K562 (cell line): Measurements from ENCODE around the gene COPE. TPM values are rescaled to one million over a fixed set of nuclear protein-coding genes. Genes with fewer than 3 reads are reported as not detected.

ENCODE experiments used
- ATAC-seq: fragments of 200-7000 bp; cut with Tn5 transposase; 3 replicates; pipeline ENCODE4 v1.9.1; 2020; ENCODE audit warnings: moderate library complexity
- BruUV-seq: library from RNA; stranded (reverse); fragments of 400-500 nt; replicated peaks from 2 replicates; lab custom pipeline; 2021; lab: Mats Ljungman, UMichigan
- CTCF ChIA-PET: fragments of 300-600 bp; formaldehyde crosslinking; extraction: SDS; loops from one replicate; lab custom pipeline; 2021; ENCODE audit warnings: low intra/inter-chr PET ratio; lab: Yijun Ruan, JAX
- POLR2A ChIA-PET: fragments of 300-600, 350-650 bp; sonication (Branson Sonifier 250); formaldehyde crosslinking; extraction: SDS; loops from one replicate; lab custom pipeline; 2021; ENCODE audit warnings: antibody characterized with exemption, inconsistent platforms; lab: Yijun Ruan, JAX
- DNase-seq, 4 experiments: peaks; one replicate each; pipeline versions ENCODE4 v3.0.0 to v3.0.0-alpha.2; 2011 to 2018; ENCODE audit warnings: low spot score in 3 of 4, mixed read lengths in 3 of 4; ENCODE audit errors: extremely low read depth in 1 of 4
- FAIRE-seq: peaks from 2 replicates; lab custom pipeline; 2011; peaks lifted over from hg19 to GRCh38; lab: Jason Lieb, UNC
- H2AFZ ChIP-seq: 2 replicates; pipeline ENCODE4 v1.6.0; 2011; ENCODE audit warnings: low read depth, low read length, control low read depth, inconsistent platforms
- H3K27ac ChIP-seq: fragments of 200-600 bp; 3 replicates; pipeline ENCODE4 v1.8.0; 2011; ENCODE audit warnings: low read depth, mild to moderate bottlenecking, control low read depth, inconsistent platforms, low read length, moderate library complexity, mixed read lengths; ENCODE audit errors: extremely low read depth
- H3K27me3 ChIP-seq, 2 experiments: fragments of 300-600 bp in 1 of 2; 2 replicates in 1 of 2; 3 replicates in 1 of 2; pipeline versions ENCODE4 v1.6.0 to v1.8.0; 2011; ENCODE audit warnings: inconsistent platforms in 2 of 2, low read length in 2 of 2, mild to moderate bottlenecking in 1 of 2, mixed read lengths in 1 of 2, moderate library complexity in 1 of 2; ENCODE audit not compliant: control insufficient read depth in 2 of 2, insufficient read depth in 2 of 2
- H3K36me3 ChIP-seq: fragments of 300-600 bp; 3 replicates; pipeline ENCODE4 v1.8.0; 2011; ENCODE audit warnings: mild to moderate bottlenecking, low read length, inconsistent platforms; ENCODE audit not compliant: control insufficient read depth, insufficient read depth
- H3K4me1 ChIP-seq, 2 experiments: fragments of 200-600 bp in 1 of 2; replicated peaks in 1 of 2; 2 replicates in 1 of 2; 3 replicates in 1 of 2; pipeline versions ENCODE4 v1.5.1 to v1.8.0; 2011; ENCODE audit warnings: inconsistent platforms in 2 of 2, low read length in 2 of 2, mild to moderate bottlenecking in 1 of 2, mixed read lengths in 1 of 2, moderate library complexity in 1 of 2; ENCODE audit not compliant: control insufficient read depth in 2 of 2, insufficient read depth in 2 of 2
- H3K4me2 ChIP-seq: 2 replicates; pipeline ENCODE4 v1.6.1; 2011; ENCODE audit warnings: low read length, control low read depth, inconsistent platforms, mixed read lengths; ENCODE audit not compliant: insufficient read depth
- H3K4me3 ChIP-seq: fragments of 200-600 bp; sonication (generic), shearing (Covaris generic); 2 replicates; pipeline ENCODE4 v1.5.1; 2016; ENCODE audit warnings: control low read depth, inconsistent platforms
- H3K79me2 ChIP-seq: fragments of 200-600 bp; 3 replicates; pipeline ENCODE4 v1.8.0; 2011; ENCODE audit warnings: low read length, inconsistent platforms; ENCODE audit not compliant: control insufficient read depth, insufficient read depth
- H3K9ac ChIP-seq, 2 experiments: 2 replicates each; pipeline versions ENCODE4 v1.6.0 to v1.6.1; 2011; ENCODE audit warnings: low read depth in 2 of 2, low read length in 2 of 2, control low read depth in 1 of 2, inconsistent platforms in 1 of 2, mild to moderate bottlenecking in 1 of 2, mixed read lengths in 1 of 2; ENCODE audit not compliant: insufficient read depth in 1 of 2
- H3K9me1 ChIP-seq: one replicate; pipeline ENCODE4 v1.6.0; 2011; ENCODE audit warnings: inconsistent platforms, mild to moderate bottlenecking, low read length, moderate library complexity; ENCODE audit not compliant: control insufficient read depth, insufficient read depth
- H3K9me3 ChIP-seq: replicated peaks from 2 replicates; pipeline ENCODE4 v1.5.1; 2011; ENCODE audit warnings: low read depth, low read length, inconsistent platforms; ENCODE audit not compliant: control insufficient read depth, insufficient read depth
- H4K20me1 ChIP-seq: replicated peaks from 2 replicates; pipeline ENCODE4 v1.6.1; 2011; ENCODE audit warnings: low read length, inconsistent platforms, mixed read lengths; ENCODE audit not compliant: control insufficient read depth, insufficient read depth
- NBN ChIP-seq: fragments of 450-650 bp; IDR thresholded peaks from 2 replicates; pipeline ENCODE4 v1.6.1; 2016; ENCODE audit warnings: low read depth, mild to moderate bottlenecking
- POLR2G ChIP-seq: fragments of 200-400 bp; formaldehyde crosslinking; IDR thresholded peaks from 2 replicates; pipeline ENCODE4 v1.6.1; 2017; ENCODE audit warnings: low read depth, mild to moderate bottlenecking, antibody characterized with exemption, low read length, moderate library complexity
- WGBS: fragments of 100-300 bp; shearing (Covaris generic); methylation state at CpG from one replicate; pipeline ENCODE4 v1.1.6; 2016; ENCODE audit warnings: low coverage, mixed read lengths; ENCODE audit not compliant: insufficient coverage; ENCODE audit errors: missing lambda C conversion rate; 5-methylcytosine and 5-hydroxymethylcytosine counted together
- in situ Hi-C: fragments of 300-500 bp; cut with MboI; formaldehyde crosslinking; loops from 4 replicates; pipeline ENCODE4 v1.15.0; 2018; ENCODE audit warnings: inconsistent platforms, mixed read lengths
- intact Hi-C: fragments of 100-400 bp; cut with micrococcal nuclease; formaldehyde crosslinking; loops from 2 replicates; pipeline ENCODE4 v1.14.2; 2022
- polyA plus RNA-seq, 8 experiments: library from polyadenylated mRNA; depleted of rRNA in 4 of 8; stranded (reverse) in 5 of 8; unstranded in 3 of 8; fragments of >200 nt; fragmentation: Nextera tagmentation in 2 of 8; fragmentation: Illumina TruSeq in 1 of 8; extraction: Ambion mirVana in 2 of 8; extraction: Trizol in 1 of 8; gene quantifications; 2 replicates each; pipeline versions ENCODE4 v1.2.1 to v1.2.3, GENCODE V29; 2011 to 2014; ENCODE audit warnings: inconsistent platforms in 1 of 8, missing spikeins in 1 of 8
- total RNA-seq, 7 experiments: library from RNA; depleted of rRNA in 6 of 7; stranded (reverse); fragments of >200 nt in 6 of 7; fragmentation: Illumina TruSeq in 2 of 7; extraction: Trizol in 2 of 7; gene quantifications; 2 replicates each; pipeline versions ENCODE4 v1.2.1 to v1.2.3, GENCODE V29; 2011 to 2021; ENCODE audit warnings: low replicate concordance in 1 of 7
- TF ChIP-seq, protein P1 (sequence below): sonication (generic); formaldehyde crosslinking; IDR thresholded peaks from 2 replicates; pipeline ENCODE4 v1.8.1; 2023; ENCODE audit warnings: mild to moderate bottlenecking, missing genetic modification reagents
- TF ChIP-seq, protein P2 (sequence below), 3 experiments: IDR thresholded peaks in 2 of 3; conservative IDR thresholded peaks in 1 of 3; 2 replicates each; pipeline ENCODE4 v1.5.1; 2011 to 2012; ENCODE audit warnings: low read length in 3 of 3, mild to moderate bottlenecking in 3 of 3, control low read depth in 2 of 3, improper control_type of control experiment in 1 of 3, inconsistent platforms in 1 of 3, low read depth in 1 of 3, mixed read lengths in 1 of 3, moderate library complexity in 1 of 3; ENCODE audit not compliant: insufficient read depth in 2 of 3

COPE gene
- total and polyA plus RNA-seq, 9 of the 15 experiments (the other 6 are each of a cell fraction or from before 2014, with no cell fraction given) = 5.8 to 273 (median 147) TPM

DNA sequence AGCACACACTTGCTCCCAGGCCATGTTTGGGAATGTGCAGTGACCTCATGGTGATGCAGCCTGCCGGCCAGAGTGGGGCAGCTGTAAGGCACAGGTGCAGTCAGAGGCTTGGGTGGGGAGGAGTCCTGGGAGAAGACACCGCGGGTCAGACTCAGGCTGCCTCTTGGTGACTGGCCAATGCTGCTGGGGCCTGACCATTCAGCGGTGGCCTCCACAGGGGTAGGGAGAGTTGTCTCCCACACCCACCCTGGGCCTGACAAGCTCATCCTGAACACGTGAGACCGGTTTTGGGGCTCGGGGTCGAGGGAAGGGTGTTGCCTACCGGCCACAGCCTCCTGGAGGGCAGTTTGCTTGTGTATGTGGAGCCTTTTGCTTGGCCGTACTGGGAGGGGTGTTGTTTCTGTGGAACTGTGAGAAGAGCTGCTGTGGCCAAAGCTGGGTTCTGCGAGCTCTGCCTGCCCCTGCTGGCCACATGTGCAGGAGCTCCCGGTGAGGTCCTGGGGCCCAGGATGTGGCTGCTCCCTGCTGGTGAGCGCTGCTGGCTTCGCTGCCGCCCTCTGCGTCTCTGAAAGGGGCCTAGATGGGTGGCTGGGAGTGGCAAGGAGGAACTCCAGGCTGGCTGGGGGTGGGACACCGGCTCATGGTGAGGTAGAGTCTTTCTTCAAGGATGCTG lies 65.3 kb downstream of the COPE start:
- no peak for DNase-seq
- no peak for TF ChIP-seq NBN
- TF ChIP-seq, protein P1, sequence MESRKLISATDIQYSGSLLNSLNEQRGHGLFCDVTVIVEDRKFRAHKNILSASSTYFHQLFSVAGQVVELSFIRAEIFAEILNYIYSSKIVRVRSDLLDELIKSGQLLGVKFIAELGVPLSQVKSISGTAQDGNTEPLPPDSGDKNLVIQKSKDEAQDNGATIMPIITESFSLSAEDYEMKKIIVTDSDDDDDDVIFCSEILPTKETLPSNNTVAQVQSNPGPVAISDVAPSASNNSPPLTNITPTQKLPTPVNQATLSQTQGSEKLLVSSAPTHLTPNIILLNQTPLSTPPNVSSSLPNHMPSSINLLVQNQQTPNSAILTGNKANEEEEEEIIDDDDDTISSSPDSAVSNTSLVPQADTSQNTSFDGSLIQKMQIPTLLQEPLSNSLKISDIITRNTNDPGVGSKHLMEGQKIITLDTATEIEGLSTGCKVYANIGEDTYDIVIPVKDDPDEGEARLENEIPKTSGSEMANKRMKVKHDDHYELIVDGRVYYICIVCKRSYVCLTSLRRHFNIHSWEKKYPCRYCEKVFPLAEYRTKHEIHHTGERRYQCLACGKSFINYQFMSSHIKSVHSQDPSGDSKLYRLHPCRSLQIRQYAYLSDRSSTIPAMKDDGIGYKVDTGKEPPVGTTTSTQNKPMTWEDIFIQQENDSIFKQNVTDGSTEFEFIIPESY = 0 out of 2 replicates have a peak, but pooled peaks have one; percentile 38
- TF ChIP-seq, protein P2, sequence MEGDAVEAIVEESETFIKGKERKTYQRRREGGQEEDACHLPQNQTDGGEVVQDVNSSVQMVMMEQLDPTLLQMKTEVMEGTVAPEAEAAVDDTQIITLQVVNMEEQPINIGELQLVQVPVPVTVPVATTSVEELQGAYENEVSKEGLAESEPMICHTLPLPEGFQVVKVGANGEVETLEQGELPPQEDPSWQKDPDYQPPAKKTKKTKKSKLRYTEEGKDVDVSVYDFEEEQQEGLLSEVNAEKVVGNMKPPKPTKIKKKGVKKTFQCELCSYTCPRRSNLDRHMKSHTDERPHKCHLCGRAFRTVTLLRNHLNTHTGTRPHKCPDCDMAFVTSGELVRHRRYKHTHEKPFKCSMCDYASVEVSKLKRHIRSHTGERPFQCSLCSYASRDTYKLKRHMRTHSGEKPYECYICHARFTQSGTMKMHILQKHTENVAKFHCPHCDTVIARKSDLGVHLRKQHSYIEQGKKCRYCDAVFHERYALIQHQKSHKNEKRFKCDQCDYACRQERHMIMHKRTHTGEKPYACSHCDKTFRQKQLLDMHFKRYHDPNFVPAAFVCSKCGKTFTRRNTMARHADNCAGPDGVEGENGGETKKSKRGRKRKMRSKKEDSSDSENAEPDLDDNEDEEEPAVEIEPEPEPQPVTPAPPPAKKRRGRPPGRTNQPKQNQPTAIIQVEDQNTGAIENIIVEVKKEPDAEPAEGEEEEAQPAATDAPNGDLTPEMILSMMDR (IDR thresholded peaks at IDR 0.05 in 2 of 3, conservative IDR thresholded peaks at IDR 0.05 in 1 of 3; ENCODE audit: insufficient read depth in 2 of 3, low read depth in 1 of 3, low read length in 3 of 3) = peak; percentile 19 to 76 (median 28); a peak in 4 of 6 replicates
- TF ChIP-seq POLR2G = peak; percentile 49
- TF ChIP-seq, all 486 proteins: peak for 3
- peaks cover 3% of the 10 kb centered on the region for H3K9me1 ChIP-seq
- BruUV-seq = no TSS peak
- WGBS = 85% methylated on average over 16 of the region's 17 CpGs
- intact Hi-C loops (no loop called here), in situ Hi-C loops (no loop called here)
- CTCF ChIA-PET = interaction anchor here (0.6 kb wide), 1 partner anchor 106 kb away, joined by 4 read pairs; no protein-coding TSS in a partner anchor
- peaks cover 1 to 35% of the 10 kb centered on the region in 2 experiments; a peak in 3 of 5 replicates for H3K4me1 ChIP-seq
- ATAC-seq (peak; percentile 46; the same call in 2 of the 3 replicates), FAIRE-seq (no peak)
- H3K36me3 ChIP-seq = peaks cover 99% of the 10 kb centered on the region; the same call in 2 of the 3 replicates
- no peak overlapping the region for H3K4me2 ChIP-seq
- no peak overlapping the region for H2AFZ ChIP-seq
- no peak overlapping the region for H3K4me3 ChIP-seq
- no peak overlapping the region for H3K27ac ChIP-seq
- H3K79me2 ChIP-seq = peaks cover 10% of the 10 kb centered on the region
- H4K20me1 ChIP-seq = peaks cover 14% of the 10 kb centered on the region; the same call in 1 of the 2 replicates
- POLR2A ChIA-PET = interaction anchor here (0.5 to 1.6 kb wide), 6 partner anchors 10 to 341 kb away, joined by 3 to 5 read pairs (median 3); no protein-coding TSS in a partner anchor
- H3K27me3 ChIP-seq = no peaks in the 10 kb centered on the region
- no peaks in the 10 kb centered on the region for H3K9me3 ChIP-seq
- peak overlapping the region in 1 of 2 experiments; percentile 26; a peak in 1 of 4 replicates for H3K9ac ChIP-seq
